HUES6 (cell line): ENCODE measurements around the gene IL4R.
"Not testable (repeated sequence)": the region's sequence is repeated elsewhere in the genome, so short reads cannot be mapped to it uniquely, and the experiment has no call there.

Experiments used
- H3K27ac ChIP-seq: 2 replicates; pipeline ENCODE4 v1.7.0; 2013; ENCODE audit warnings: low read depth, mild to moderate bottlenecking, low read length, inconsistent platforms
- H3K27me3 ChIP-seq: 2 replicates; pipeline ENCODE4 v1.6.1; 2013; ENCODE audit warnings: low read length; ENCODE audit not compliant: control insufficient read depth, insufficient read depth
- H3K36me3 ChIP-seq: 2 replicates; pipeline ENCODE4 v1.6.1; 2013; ENCODE audit warnings: low read length; ENCODE audit not compliant: control insufficient read depth, insufficient read depth
- H3K4me1 ChIP-seq: 2 replicates; pipeline ENCODE4 v1.6.1; 2013; ENCODE audit warnings: low read length; ENCODE audit not compliant: control insufficient read depth, insufficient read depth
- H3K4me3 ChIP-seq: 2 replicates; pipeline ENCODE4 v1.5.1; 2013; ENCODE audit warnings: low read depth, low read length
- H3K9ac ChIP-seq: one replicate; pipeline ENCODE4 v1.6.1; 2013; ENCODE audit warnings: mild to moderate bottlenecking, low read length
- H3K9me3 ChIP-seq: 2 replicates; pipeline ENCODE4 v1.6.1; 2013; ENCODE audit warnings: low read depth, low read length; ENCODE audit not compliant: control insufficient read depth, insufficient read depth

Gene IL4R

DNA sequence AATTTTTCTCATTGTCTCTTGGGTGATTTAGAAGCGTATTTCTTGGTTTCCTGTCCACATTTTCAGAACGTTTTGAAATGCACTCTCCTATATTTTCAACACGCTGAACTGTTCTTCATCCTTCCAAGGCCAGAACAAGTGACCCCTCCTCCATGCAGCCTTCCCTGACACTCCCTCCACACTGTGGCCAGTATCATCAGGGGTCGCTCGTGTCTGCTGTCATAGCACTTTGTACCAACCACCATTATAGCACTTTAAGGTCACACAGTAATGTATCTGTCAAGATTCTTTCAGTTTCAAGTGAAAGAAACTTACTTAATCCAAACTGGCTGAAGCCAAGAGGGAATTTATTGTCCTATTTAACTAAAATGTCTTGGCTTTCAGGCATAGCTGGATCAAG is 70.7 kb downstream of the IL4R start:
- no peak overlapping the region for H3K27ac ChIP-seq
- H3K27me3 ChIP-seq: no peaks in the 10 kb centered on the region
- H3K9me3 ChIP-seq: 0 out of 2 replicates have a peak, but pooled peaks cover 2% of the 10 kb centered on the region
- H3K36me3 ChIP-seq: no peaks in the 10 kb centered on the region
- no peaks in the 10 kb centered on the region for H3K4me1 ChIP-seq
- H3K4me3 ChIP-seq: no peak overlapping the region
- H3K9ac ChIP-seq: no peak overlapping the region

DNA sequence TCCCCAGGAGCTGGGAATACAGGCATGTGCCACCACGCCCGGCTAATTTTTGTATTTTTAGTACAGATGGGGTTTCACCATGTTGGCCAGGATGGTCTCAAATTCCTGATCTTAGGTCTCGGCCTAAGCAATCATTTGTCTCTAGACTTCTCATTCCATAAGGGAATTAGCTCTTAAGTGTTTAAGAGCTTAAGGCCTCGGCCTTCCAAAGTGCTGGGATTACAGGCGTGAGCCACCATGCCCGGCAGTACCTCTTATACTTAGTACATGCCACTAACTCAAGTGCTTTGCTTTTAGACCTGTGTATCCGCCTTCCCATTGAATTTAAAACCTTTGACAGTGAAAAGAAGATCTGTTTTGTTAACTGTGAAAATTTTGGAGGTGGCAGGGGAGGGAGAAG is 71.6 kb downstream of the IL4R start:
- Histone ChIP-seq H3K27me3 (no peaks in the 10 kb centered on the region), H3K36me3 (no peaks in the 10 kb centered on the region), H3K9me3 (0 out of 2 replicates have a peak, but pooled peaks cover 2% of the 10 kb centered on the region), H3K4me3 (no peak overlapping the region), H3K27ac (no peak overlapping the region), H3K9ac (no peak overlapping the region), H3K4me1 (no peaks in the 10 kb centered on the region)

DNA sequence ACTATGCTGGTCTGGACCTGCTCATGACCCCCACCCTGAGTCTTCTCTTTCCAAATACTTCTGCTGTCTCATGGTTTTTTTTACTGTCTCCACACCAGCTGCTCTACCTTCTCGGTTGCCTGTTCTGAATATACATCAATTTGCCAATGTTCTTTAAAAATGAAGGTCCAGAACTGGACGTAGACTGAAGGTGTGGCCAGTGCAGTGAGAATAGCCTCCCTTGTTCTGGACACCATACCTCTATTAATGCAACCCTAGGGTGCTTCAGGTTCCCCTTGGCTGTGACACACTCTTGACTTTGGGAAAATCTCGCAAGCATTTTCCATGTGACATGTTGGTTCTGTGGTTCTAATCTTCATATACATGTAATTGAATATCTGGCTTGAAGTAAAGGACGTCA is 72.9 kb downstream of the IL4R start:
- no peak overlapping the region for H3K9ac ChIP-seq
- H3K4me1 ChIP-seq: no peaks in the 10 kb centered on the region
- no peaks in the 10 kb centered on the region for H3K27me3 ChIP-seq
- H3K36me3 ChIP-seq: no peaks in the 10 kb centered on the region
- no peak overlapping the region for H3K4me3 ChIP-seq
- H3K9me3 ChIP-seq: 0 out of 2 replicates have a peak, but pooled peaks cover 2% of the 10 kb centered on the region
- no peak overlapping the region for H3K27ac ChIP-seq

DNA sequence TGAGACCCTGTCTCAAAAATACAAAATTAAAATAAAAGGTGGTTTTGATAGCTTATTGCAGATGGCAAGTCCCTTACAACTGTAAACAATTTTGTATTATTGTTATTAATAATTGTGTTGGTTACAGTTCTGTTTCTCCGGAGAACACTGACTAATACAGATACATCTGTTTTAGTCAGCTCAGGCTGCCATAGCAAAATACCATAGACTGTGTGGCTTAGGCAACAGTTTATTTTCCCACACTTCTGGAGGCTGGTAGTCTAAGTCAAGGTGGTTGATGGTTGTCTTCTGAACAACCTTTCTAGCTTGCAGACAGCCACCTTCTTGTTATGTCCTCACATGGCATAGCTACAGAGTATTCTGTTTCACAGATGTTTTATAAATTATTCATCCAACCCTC is 74.0 kb downstream of the IL4R start:
- H3K27ac ChIP-seq: no peak overlapping the region
- no peaks in the 10 kb centered on the region for H3K4me1 ChIP-seq
- H3K9me3 ChIP-seq: 0 out of 2 replicates have a peak, but pooled peaks cover 2% of the 10 kb centered on the region
- no peak overlapping the region for H3K4me3 ChIP-seq
- no peaks in the 10 kb centered on the region for H3K36me3 ChIP-seq
- H3K27me3 ChIP-seq: no peaks in the 10 kb centered on the region
- H3K9ac ChIP-seq: no peak overlapping the region

DNA sequence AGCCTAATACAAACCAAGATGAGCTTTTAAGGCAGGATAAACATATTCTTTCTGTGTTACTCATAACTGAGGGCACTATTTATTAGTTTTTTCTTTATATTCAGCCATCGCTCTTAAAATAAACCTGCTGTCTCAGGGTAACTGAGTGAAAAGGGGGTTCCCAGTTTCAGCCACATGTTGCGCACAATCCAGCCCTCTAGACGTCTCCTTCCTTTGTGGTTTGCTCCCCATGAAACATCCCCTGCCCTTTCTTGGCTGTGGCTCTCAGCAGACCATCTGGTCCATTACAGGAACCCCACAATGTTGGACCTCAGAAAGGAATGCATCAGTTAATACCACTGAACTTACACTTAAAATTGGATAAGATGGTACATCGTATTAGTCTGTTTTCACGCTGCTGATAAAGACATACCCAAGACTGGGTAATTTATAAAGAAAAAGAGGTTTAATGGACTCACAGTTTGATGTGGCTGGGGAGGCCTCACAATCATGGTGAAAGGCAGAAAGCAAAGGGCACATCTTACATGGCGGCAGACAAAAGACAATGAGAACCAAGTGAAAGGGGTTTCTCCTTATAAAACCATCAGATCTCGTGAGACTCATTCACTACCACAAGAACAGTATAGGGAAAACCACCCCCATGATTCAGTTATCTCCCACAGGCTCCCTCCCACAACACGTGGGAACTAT is 75.6 kb downstream of the IL4R start:
- Histone ChIP-seq H3K27ac (no peak overlapping the region), H3K4me1 (no peaks in the 10 kb centered on the region), H3K9me3 (0 out of 2 replicates have a peak, but pooled peaks cover 2% of the 10 kb centered on the region), H3K27me3 (no peaks in the 10 kb centered on the region), H3K36me3 (no peaks in the 10 kb centered on the region), H3K9ac (no peak overlapping the region), H3K4me3 (no peak overlapping the region)

DNA sequence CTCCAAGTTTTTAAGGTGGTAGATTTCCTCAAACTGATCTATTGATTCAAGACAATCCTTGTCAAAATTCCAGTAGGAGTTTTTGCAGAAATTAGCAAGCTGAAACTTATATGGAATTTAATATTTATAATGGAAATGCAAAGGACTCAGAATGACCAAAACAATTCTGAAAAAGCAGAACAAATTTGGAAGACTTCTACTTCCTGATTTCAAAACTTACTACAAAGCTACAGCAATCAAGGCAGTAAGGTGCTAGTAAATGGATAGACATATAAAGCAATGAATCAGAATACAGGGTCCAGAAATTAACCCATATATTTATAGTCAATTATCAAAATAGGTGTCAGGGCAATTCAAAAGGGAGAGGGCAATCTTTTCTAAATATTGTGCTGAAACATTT is 76.4 kb downstream of the IL4R start:
- H3K27me3 ChIP-seq: no peaks in the 10 kb centered on the region
- H3K36me3 ChIP-seq: no peaks in the 10 kb centered on the region
- H3K4me1 ChIP-seq: no peaks in the 10 kb centered on the region
- H3K9ac ChIP-seq: no peak overlapping the region
- H3K27ac ChIP-seq: no peak overlapping the region
- no peak overlapping the region for H3K4me3 ChIP-seq
- 0 out of 2 replicates have a peak, but pooled peaks cover 2% of the 10 kb centered on the region for H3K9me3 ChIP-seq

DNA sequence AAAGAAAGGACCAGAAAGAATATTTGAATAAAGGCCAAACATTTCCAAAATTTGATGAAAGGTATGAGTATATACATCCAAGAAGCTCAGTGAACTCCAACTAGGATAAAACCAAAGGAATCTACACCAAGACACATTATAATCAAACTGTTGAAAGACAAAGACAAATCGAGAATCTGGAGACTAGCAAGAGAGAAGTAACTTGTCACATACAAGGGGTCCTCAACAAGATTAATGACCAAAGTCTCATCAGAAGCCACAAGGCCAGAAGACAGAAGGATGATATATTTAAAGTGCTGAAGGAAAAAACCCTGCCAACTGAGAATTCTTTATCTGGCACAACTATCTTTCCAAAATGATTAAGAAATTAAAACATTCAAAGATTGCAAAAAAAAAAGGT is 78.9 kb downstream of the IL4R start:
- H3K4me1 ChIP-seq: no peaks in the 10 kb centered on the region
- no peaks in the 10 kb centered on the region for H3K36me3 ChIP-seq
- 0 out of 2 replicates have a peak, but pooled peaks cover 2% of the 10 kb centered on the region for H3K9me3 ChIP-seq
- H3K27me3 ChIP-seq: no peaks in the 10 kb centered on the region
- H3K27ac ChIP-seq: no peak overlapping the region
- H3K4me3 ChIP-seq: no peak overlapping the region
- no peak overlapping the region for H3K9ac ChIP-seq

DNA sequence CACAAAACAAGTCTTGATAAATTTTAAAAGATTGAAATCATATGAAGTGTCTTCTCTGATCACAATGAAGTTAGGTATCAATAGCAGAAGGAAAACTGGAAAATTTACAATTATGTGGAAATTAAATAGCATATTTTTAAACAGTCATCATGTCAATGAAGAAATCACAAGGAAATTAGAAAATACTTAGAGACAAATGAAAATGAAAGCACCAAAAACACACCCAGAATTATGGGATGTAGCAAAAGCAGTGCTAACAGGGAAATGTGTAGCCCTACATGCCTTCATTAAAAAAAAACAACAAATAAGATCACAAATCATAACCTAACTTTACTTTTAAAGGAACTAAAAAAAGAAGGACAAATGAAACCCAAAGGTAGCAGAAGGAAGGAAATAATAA is 80.7 kb downstream of the IL4R start:
- Histone ChIP-seq H3K36me3 (no peaks in the 10 kb centered on the region), H3K9ac (no peak overlapping the region), H3K4me1 (no peaks in the 10 kb centered on the region), H3K27me3 (no peaks in the 10 kb centered on the region), H3K4me3 (no peak overlapping the region), H3K27ac (no peak overlapping the region), H3K9me3 (no peaks in the 10 kb centered on the region)

DNA sequence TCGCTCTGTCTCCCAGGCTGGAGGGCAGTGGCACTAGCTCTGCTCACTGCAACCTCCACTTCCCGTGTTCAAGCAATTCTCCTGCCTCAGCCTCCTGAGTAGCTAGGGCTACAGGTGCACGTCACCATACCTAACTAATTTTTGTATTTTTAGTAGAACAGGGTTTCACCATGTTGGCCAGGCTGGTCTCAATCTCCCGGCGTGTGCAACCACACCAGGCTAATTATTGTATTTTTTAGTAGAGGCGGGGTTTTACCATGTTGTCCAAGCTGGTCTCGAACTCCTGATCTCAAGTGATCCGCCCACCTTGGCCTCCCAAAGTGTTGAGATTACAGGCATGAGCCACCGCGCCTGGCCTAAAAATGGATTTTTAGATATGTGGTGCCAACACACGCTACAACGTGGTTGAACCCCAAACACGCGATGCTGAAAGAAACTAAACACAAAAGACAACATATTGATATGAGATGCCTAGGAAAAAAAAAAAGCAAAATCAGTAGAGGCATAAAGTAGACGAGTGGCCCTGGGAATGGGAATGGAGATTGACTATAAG is 84.6 kb downstream of the IL4R start:
- H3K4me3 ChIP-seq, H3K36me3 ChIP-seq: not testable (repeated sequence)

DNA sequence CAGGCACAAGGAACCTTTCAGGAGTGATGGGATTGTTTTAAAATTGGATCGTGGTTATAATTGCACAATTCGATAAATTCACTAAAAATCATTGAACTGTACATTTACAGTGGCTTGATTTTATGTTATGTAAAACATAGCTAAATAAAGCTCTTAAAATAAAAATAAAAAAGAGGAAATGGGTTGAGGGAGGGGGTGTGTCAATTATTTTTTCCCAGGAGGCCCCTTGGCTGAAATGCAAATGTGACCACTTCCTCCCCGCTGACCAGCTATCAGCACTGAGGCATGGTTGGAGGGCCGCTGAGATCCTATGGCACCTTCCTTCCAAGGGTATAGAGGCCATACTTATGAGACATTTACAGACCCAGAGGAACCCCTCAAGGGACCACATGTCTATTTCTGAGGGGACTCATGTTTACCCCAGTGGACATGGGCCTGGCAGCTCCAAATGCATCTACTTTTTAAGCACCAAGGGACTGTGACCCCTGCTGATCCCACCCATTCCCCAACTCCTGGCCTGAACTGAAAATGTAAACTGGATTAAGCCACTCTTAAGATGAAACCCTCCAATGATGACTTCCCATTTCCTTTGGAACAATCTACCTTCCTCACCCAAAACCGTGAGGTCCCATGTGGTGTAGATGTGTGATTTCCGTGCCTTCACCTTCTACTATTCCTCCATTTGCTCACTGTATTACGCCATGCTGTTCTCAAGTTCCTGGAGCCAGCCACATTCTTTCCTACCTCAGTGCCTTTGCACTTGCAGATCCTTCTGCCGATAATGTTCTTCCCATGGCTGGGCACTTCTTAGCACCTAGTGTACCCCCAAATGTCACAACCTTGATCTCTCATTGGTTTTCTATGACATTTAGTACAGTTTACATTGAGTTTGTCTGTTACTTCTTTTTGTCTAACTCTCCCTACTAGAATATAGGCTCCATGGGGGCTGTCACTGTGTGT is 85.4 kb downstream of the IL4R start:
- Histone ChIP-seq H3K36me3 (no peaks in the 10 kb centered on the region), H3K27me3 (no peaks in the 10 kb centered on the region), H3K27ac (no peak overlapping the region), H3K4me3 (no peak overlapping the region), H3K4me1 (no peaks in the 10 kb centered on the region; the same call in 1 of the 2 replicates), H3K9me3 (no peaks in the 10 kb centered on the region), H3K9ac (no peak overlapping the region)

More for the DNA sequence above, 84.6 kb downstream of the IL4R start:
- not testable (repeated sequence) for H3K27me3 ChIP-seq, H3K9me3 ChIP-seq, H3K4me1 ChIP-seq, H3K27ac ChIP-seq, H3K9ac ChIP-seq

DNA sequence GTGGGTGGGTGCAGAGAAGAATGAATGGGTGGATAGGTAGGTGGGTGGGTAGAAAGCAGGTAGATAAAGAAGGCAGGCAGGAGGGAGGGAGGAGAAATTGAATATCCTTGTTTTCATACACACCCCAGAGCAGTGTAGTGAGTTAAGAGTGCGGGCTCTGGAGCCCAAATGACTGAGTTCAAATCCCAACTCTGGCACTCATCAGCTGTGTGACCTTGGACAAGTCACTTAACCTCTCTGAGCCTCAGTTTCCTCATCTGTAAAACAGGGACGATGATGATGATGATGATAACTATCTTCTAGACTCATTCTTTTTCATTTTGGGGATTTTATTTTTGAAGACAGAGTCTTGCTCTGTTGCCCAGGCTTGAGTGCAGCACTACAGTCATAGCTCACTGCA is 86.2 kb downstream of the IL4R start:
- Histone ChIP-seq H3K9me3 (no peaks in the 10 kb centered on the region), H3K4me3 (no peak overlapping the region), H3K9ac (no peak overlapping the region), H3K4me1 (no peaks in the 10 kb centered on the region; the same call in 1 of the 2 replicates), H3K27ac (no peak overlapping the region), H3K27me3 (no peaks in the 10 kb centered on the region), H3K36me3 (no peaks in the 10 kb centered on the region)
